Measurements from ENCODE around the gene RBBP5.

DNA sequence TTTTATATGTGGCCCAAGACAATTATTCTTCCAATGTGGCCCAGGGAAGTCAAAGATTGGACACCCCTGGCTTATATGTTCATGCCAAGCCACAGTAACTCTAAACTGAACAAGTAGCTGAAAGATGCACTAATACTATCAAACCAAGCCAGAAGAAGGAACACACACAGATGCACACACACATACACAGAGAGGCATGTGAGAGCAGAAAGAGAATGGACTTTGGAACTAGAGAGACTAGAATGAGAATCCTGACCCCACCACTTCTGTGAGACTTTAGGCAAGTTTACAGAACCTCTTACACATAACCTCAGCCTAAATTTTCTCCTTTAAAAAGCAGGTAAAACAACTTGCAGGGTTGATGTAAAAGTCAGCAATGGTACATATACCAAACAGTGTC is 26.4 kb downstream of the RBBP5 start:
- TF ChIP-seq CTCF (IDR thresholded peaks at IDR 0.05; ENCODE audit: insufficient read depth, low read depth, low read length): no peak
- no peak for TF ChIP-seq EZH2 (IDR thresholded peaks at IDR 0.05; ENCODE audit: insufficient read depth, low read length)

Data from astrocyte (in vitro differentiated cells and primary cell).